GM12864 (cell line): ENCODE measurements around the gene RBFOX1.

ENCODE experiments used
- DNase-seq: peaks from one replicate; pipeline ENCODE4 v3.0.0-alpha.2; 2011; ENCODE audit warnings: low read depth
- H3K4me3 ChIP-seq: 2 replicates; pipeline ENCODE4 v1.5.1; 2011; ENCODE audit warnings: mild to moderate bottlenecking, low read depth, low read length, control low read depth
- TF ChIP-seq, protein P1 (sequence below): IDR thresholded peaks from 2 replicates; pipeline ENCODE4 v1.5.1; 2011; ENCODE audit warnings: low read depth, mild to moderate bottlenecking, moderate library complexity, low read length, control low read depth, inconsistent platforms; ENCODE audit errors: missing control alignments

Gene RBFOX1

DNA sequence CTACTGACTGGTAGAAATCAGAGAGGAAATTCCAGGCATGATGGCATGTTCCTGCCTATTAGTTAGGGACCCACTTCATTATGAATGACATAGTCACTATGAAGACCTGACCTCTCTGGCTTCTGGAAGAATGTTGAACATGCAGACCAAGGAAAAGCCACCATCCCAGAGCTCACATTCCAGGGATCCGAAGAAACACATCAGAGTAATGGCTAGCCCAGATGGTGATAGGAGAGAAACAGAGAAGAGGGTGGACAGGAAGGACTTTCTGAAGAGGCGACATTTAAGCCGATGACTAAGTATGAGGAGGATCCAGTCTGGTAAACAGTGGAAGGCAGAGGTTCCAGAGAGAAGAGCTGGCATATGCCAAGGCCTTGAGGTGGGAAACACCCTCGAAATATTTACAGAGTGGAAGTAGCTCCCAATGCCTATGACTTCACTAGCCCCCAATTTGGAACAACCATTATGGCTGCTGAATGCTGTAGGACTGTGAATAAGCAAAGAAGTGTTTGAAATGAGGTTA, 216.2 kb downstream of the RBFOX1 start:
- TF ChIP-seq, protein P1, sequence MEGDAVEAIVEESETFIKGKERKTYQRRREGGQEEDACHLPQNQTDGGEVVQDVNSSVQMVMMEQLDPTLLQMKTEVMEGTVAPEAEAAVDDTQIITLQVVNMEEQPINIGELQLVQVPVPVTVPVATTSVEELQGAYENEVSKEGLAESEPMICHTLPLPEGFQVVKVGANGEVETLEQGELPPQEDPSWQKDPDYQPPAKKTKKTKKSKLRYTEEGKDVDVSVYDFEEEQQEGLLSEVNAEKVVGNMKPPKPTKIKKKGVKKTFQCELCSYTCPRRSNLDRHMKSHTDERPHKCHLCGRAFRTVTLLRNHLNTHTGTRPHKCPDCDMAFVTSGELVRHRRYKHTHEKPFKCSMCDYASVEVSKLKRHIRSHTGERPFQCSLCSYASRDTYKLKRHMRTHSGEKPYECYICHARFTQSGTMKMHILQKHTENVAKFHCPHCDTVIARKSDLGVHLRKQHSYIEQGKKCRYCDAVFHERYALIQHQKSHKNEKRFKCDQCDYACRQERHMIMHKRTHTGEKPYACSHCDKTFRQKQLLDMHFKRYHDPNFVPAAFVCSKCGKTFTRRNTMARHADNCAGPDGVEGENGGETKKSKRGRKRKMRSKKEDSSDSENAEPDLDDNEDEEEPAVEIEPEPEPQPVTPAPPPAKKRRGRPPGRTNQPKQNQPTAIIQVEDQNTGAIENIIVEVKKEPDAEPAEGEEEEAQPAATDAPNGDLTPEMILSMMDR = no peak
- no peak overlapping the region for H3K4me3 ChIP-seq
- DNase-seq = no peak

DNA sequence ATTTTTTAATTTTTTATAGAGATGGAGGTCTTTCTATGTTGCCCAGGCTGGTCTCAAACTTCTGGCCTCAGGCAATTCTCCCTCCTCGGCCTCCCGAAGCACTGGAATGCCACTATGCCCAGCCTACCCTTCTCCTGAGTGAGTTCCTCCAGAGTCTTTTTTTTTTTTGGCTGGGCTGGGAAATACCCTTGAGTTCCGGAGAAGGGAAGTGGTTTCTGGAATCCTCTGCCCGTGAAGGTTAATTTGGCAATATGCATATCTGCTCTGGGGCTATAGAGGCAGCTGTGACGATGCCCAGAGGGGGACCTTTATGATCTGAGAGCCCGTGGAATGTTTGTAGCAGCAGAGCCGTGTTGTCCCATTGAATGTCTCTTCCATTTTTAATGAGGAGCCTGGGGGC, 217.5 kb downstream of the RBFOX1 start:
- no peak overlapping the region for H3K4me3 ChIP-seq
- DNase-seq = no peak
- TF ChIP-seq, protein P1 = no peak

DNA sequence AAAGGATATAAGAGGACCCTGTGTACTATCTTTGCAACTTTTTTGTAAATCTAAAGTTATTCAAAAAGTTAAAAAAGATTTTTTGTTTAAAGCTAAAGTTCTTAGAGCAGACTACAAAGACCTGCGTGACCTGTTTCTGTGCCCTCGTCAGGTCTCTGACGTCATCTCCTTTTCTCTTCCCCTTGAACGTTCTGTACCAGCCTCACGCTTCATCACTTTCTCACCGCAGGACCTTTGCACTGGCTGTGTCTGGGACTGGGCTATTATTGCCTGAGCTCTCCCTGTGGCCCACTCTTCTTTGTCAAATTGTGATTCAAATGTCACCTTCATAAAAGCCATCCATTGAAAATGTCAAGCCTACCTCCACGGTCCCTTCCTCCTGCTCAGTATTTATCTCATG, 222.8 kb downstream of the RBFOX1 start:
- TF ChIP-seq, protein P1 = no peak
- DNase-seq = no peak
- no peak overlapping the region for H3K4me3 ChIP-seq

GRCh38 chr16:7561908-7562405, 229.3 kb downstream of the RBFOX1 start:
- no peak overlapping the region for H3K4me3 ChIP-seq
- DNase-seq = no peak
- TF ChIP-seq, protein P1 = no peak

- TF ChIP-seq, protein P1 = no peak
- no peak for DNase-seq
- no peak overlapping the region for H3K4me3 ChIP-seq
These were observed 233.7 kb downstream of the RBFOX1 start for GRCh38 chr16:7566360-7566759.

DNA sequence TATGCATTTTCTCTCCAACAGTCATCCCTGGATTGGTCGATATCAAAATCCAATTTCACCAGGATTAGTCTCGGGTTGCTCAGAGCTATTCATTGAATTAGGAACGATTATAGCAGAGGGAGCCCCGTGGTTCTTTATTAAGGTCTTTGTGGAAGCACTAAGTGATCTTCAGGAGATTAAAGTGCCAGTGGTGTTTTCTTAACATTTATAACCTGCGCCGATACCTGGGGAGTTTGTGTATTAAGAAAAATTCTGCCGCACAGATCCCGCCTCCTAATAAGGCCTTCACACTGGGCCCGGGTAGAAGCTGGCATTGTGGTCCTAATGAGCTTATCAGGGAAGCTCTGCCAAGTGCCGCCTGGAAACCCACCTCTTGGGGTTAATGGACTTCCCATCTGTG, 238.7 kb downstream of the RBFOX1 start:
- DNase-seq = no peak
- TF ChIP-seq, protein P1 = no peak
- no peak overlapping the region for H3K4me3 ChIP-seq

- H3K4me3 ChIP-seq = no peak overlapping the region
- TF ChIP-seq, protein P1 = no peak
- no peak for DNase-seq
These were observed 244.9 kb downstream of the RBFOX1 start for GRCh38 chr16:7577588-7577987.
